Activated T-cell treated with anti-CD3 and anti-CD28 coated beads for 24 hours (primary cell): Measurements from ENCODE around the gene NTN1.
"Not testable (repeated sequence)": the region's sequence is repeated elsewhere in the genome, so short reads cannot be mapped to it uniquely, and the experiment has no call there.

ENCODE experiments used
- DNase-seq: peaks from one replicate; pipeline ENCODE4 v3.0.0-alpha.2; 2020; ENCODE audit warnings: low read depth

The NTN1 gene

GRCh38 chr17:9124554-9124935 is 103.2 kb downstream of the NTN1 start:
- DNase-seq = no peak

GRCh38 chr17:9125722-9126121 is 104.4 kb downstream of the NTN1 start:
- DNase-seq = no peak

GRCh38 chr17:9127340-9127739 is 106.0 kb downstream of the NTN1 start:
- no peak for DNase-seq

- DNase-seq = no peak
Measured at GRCh38 chr17:9131371-9131770, 110.1 kb downstream of the NTN1 start.

GRCh38 chr17:9132291-9132690 is 111.0 kb downstream of the NTN1 start:
- DNase-seq = no peak

- DNase-seq = no peak
Measured at GRCh38 chr17:9132944-9133610, 111.8 kb downstream of the NTN1 start.

- DNase-seq = no peak
Measured at GRCh38 chr17:9138161-9138717, 116.9 kb downstream of the NTN1 start.

GRCh38 chr17:9139695-9140094 is 118.4 kb downstream of the NTN1 start:
- no peak for DNase-seq

- DNase-seq = no peak
Measured at GRCh38 chr17:9140550-9141424, 119.5 kb downstream of the NTN1 start.

- DNase-seq = no peak
Measured at GRCh38 chr17:9141425-9141753, 120.1 kb downstream of the NTN1 start.

- no peak for DNase-seq
Measured at GRCh38 chr17:9142772-9143494, 121.6 kb downstream of the NTN1 start.

- DNase-seq = no peak
Measured at GRCh38 chr17:9144502-9145249, 123.4 kb downstream of the NTN1 start.

GRCh38 chr17:9146064-9146463 is 124.8 kb downstream of the NTN1 start:
- no peak for DNase-seq

- no peak for DNase-seq
Measured at GRCh38 chr17:9148905-9149525, 127.7 kb downstream of the NTN1 start.

GRCh38 chr17:9150446-9151090 is 129.3 kb downstream of the NTN1 start:
- no peak for DNase-seq

GRCh38 chr17:9151091-9151490 is 129.8 kb downstream of the NTN1 start:
- DNase-seq = no peak

- DNase-seq = not testable (repeated sequence)
Measured at GRCh38 chr17:9151740-9152139, 130.4 kb downstream of the NTN1 start.

- DNase-seq = no peak
Measured at GRCh38 chr17:9158544-9159452, 137.5 kb downstream of the NTN1 start.

GRCh38 chr17:9162275-9162985 is 141.1 kb downstream of the NTN1 start:
- no peak for DNase-seq
